ENCODE results near the gene OSR1.
"Not testable (repeated sequence)": the region's sequence is repeated elsewhere in the genome, so short reads cannot be mapped to it uniquely, and the experiment has no call there.

The OSR1 gene

DNA sequence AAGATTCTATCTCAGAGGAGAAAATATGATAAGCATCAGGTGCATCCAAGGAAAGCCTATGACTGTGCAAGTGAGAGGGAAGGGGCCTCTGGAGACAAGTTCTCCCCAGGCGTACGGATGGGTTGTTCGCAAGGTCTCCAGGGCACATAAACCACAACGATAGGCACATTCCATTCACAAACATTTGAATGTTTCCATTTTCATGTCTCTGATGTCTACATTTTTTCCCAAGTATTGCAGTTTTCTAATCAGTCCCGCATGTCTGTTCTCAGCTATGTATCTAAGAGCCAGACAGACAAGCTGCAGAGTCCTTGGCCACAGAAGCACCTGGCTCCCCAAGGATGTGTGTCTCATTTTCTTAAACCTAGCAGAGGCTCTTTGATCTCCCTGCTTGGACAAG is 28.0 kb downstream of the OSR1 start:
- no peak for DNase-seq

DNA sequence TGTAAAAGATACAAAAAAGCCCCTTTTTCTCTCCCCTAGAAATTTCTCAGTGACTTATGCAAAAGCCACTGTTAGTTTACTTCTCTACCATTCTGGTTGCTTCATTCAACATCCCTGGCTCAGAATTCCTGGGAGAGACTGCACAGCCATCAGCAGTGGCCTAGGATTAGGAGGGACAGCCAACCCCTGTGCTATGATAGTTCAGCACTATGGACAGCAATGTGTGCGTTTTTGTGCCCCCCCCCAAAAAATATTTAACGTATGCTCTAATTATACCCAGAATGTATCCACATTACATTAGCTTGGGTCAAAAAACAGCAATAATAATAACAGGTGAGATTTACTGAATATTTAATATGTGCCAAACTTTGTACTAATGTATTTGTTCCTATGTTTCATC is 29.0 kb downstream of the OSR1 start:
- no peak for DNase-seq

DNA sequence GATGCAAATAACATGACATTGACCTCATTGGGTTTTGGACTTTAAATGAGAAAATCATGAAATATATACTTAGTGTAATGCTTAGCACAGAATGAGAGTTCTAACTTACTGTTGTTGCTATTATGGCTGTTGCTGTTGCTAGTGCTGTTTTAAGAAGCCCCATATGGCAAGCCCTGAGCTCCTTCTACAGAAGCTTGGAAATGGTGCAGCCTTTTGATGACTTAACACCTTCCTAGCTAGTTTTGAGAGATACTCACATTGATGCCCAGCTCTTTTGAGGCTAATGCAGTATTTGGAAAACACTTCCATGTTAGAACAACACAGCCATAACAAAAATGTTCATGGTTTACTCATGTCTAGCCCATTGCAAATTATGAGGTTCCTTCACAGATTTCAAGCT is 30.9 kb downstream of the OSR1 start:
- DNase-seq, result no peak

DNA sequence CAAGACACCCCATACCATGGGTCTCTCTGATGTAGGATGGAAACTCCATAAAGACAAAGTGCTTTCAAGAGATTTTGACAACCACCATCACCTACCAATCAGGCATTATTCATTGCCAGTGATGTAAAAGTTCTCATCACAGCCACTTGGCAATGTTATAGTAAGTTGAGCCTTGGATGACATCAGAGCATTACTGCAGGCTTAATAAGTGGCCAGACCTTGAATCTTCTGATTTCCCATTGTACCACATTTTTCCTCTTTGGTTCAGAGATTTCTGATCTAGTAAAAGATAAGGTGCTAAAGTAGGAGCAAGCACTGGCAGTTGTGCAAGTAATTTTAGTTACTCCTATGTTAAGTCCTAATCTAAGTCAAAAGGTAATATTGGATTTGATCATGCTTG is 36.5 kb downstream of the OSR1 start:
- DNase-seq, result no peak

DNA sequence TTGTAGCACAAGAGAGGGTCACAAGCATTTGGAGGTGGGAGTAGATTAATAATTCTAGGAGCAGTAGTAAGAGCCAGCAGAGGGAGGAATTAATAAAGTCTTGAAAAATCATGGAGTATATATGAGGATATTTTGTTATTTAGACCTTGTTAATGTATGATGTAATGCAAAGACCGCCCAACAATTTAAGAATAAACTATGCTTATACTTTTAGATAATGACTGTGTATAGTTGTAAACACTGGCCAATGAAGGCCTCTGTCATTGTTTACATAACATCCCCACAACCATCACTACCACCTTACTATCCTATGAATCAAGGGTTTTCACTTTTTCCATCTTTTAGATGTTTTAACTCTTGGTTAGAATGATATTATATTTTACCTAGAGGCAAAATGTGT is 37.6 kb downstream of the OSR1 start:
- DNase-seq, result no peak

DNA sequence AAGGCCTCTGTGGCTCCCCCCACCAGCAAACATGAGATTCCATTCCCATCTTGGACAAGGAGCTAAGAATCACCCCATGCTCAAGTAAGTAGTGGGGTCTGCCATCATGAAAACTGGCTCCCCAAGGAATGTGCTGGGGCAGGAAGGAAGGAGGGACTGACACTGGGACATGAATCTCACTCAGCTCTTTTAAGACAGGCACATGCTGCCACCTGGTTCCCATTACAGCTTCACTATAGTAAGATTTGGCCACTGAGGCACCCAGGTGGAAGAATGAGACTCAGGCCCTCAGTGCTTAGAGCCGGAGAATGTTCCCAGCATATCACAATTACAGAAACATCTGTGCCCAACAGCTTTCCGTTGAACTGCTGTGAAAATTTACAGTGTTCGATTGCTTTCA is 38.7 kb downstream of the OSR1 start:
- DNase-seq, result no peak

DNA sequence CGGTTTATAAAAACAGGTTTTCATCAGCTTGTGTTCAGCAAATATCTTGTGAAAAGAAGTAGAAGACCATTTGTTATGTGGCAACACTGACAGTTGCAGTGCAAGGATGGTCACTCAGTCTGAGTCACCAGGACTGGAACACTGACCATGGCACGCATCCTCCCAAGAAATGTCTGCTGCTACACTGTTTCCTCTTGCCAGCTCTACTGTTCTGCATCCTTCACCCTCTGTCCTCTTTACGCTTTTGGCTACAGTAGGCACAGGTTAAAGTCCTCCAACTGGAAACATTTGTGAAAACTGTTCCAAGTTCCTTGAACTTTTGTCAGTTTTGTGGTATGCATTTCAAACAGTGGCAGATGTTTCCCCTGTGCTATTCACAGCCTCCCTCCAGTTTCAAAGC is 39.4 kb downstream of the OSR1 start:
- no peak for DNase-seq

DNA sequence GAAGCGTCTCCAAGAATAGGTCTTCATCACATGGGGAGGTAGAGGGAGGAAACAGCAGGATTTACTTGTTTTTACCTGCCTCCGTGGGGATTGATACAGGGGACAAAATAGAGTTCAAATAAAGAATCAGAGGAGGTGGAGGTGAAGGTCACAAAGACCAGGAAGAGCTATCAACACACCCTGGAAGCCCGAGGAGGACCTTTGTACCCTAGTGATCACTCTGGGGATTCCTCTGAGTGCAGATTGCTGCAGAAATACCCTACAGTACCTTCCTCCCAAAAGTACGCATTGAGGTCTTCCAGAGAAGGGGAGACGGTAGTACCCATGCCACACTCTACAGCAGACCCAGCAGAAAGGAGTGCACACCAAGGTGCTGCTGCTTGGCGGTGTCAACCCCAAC is 44.9 kb downstream of the OSR1 start:
- no peak for DNase-seq

DNA sequence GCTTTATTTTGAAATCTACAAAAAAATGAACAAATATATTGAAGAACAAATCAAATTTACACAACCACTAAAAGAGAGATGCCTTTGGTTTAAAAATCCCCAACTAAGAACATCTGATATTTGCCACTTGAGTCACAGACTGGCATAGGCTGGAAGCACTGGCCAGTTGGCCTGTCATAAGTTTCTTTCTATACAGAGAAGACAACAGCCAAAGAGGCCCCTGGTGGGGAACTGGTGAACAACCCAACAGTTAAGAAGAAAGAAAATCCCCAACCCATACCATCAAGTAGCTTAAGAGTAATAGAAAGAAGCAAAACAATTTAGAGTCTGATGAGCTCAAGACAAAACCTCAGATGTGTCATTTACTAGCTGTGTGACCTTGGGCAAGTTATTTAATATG is 45.5 kb downstream of the OSR1 start:
- DNase-seq, result no peak

DNA sequence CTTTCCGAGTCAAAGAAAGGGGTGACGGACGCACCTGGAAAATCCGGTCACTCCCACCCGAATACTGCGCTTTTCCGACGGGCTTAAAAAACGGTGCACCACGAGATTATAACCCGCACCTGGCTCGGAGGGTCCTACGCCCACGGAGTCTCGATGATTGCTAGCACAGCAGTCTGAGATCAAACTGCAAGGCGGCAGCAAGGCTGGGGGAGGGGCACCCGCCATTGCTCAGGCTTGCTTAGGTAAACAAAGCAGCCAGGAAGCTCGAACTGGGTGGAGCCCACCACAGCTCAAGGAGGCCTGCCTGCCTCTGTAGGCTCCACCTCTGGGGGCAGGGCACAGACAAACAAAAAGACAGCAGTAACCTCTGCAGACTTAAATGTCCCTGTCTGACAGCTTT is 52.4 kb downstream of the OSR1 start:
- not testable (repeated sequence) for DNase-seq

DNA sequence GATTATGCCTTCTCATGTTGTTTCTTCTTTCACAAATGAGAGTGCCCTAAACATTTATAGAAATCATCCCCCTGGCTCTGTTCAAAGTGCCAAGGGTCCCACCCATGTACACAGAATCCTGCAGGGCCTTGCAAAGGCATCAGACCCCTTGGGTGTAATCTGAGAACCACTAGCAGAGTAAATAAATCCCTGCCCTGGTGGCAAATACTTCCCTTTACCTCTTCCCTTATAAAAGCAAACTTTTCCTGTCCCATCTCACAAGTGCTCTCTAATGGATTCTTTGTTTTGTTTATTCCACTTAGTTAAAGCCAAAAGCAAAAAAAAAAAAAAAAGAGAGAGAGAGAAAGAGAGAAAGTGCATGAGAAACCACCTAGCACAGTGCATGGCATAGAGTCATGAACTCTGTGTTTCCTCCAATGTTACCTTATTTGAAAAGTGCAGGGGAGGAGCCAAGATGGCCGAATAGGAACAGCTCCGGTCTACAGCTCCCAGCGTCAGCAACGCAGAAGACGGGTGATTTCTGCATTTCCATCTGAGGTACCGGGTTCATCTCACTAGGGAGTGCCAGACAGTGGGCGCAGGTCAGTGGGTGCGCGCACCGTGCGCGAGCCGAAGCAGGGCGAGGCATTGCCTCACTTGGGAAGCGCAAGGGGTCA is 52.9 kb downstream of the OSR1 start:
- not testable (repeated sequence) for DNase-seq

DNA sequence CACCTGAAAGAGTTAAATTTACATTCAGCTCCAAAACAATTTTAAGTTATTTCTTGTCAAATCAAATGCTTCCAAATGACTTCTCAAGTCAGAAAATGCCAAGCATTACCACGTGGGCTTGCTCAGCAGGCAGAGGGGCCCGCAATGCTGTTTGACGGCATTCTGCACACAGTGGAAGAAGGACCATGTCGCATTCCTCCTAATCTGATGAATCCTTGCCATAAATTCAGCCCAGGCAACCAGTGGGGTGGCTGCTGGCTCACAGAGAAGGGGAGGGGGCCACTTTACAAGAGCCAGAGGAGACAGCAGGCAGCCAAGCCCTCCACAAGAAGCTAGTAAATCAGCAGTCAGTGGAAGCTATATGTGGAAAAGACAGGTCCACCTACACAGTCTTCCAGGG is 56.7 kb downstream of the OSR1 start:
- no peak for DNase-seq

All from activated CD4-positive, alpha-beta T cell treated with anti-CD3 and anti-CD28 coated beads, Interleukin-2, amount 50 U/mL, for 4 hours (primary cell).